Endodermal cell (in vitro differentiated cells): ENCODE results near the gene GALNS. TPM values are rescaled to one million over a fixed set of nuclear protein-coding genes. Genes with fewer than 3 reads are reported as not detected.

Experiments used
- DNase-seq: peaks from one replicate; pipeline ENCODE4 v3.0.0-alpha.2; 2017
- H3K27ac ChIP-seq: 2 replicates; pipeline ENCODE4 v1.5.1; 2013; ENCODE audit warnings: mild to moderate bottlenecking, low read depth, low read length, moderate library complexity
- H3K27me3 ChIP-seq: 2 replicates; pipeline ENCODE4 v1.6.1; 2013; ENCODE audit warnings: mild to moderate bottlenecking, low read length, moderate library complexity; ENCODE audit not compliant: insufficient read depth, control insufficient read depth, poor library complexity, severe bottlenecking
- H3K36me3 ChIP-seq: 2 replicates; pipeline ENCODE4 v1.7.0; 2013; ENCODE audit warnings: mild to moderate bottlenecking, low read length, moderate library complexity; ENCODE audit not compliant: control insufficient read depth, insufficient read depth
- H3K4me1 ChIP-seq: one replicate; pipeline ENCODE4 v1.7.0; 2013; ENCODE audit warnings: low read length; ENCODE audit not compliant: control insufficient read depth, insufficient read depth
- H3K4me3 ChIP-seq: 2 replicates; pipeline ENCODE4 v1.5.1; 2013; ENCODE audit warnings: mild to moderate bottlenecking, low read length, moderate library complexity
- H3K9ac ChIP-seq: 2 replicates; pipeline ENCODE4 v1.6.1; 2013; ENCODE audit warnings: mild to moderate bottlenecking, low read length, moderate library complexity; ENCODE audit not compliant: poor library complexity, severe bottlenecking; ENCODE audit errors: extremely low read depth
- H3K9me3 ChIP-seq: 2 replicates; pipeline ENCODE4 v1.6.1; 2013; ENCODE audit warnings: mild to moderate bottlenecking, low read length, moderate library complexity; ENCODE audit not compliant: control insufficient read depth
- H3K27ac Mint-ChIP-seq: 2 replicates; pipeline ENCODE4 v1.8.0; 2020; ENCODE audit warnings: mixed read lengths
- H3K27me3 Mint-ChIP-seq: 2 replicates; pipeline ENCODE4 v1.8.0; 2021; ENCODE audit warnings: mild to moderate bottlenecking, mixed read lengths; ENCODE audit not compliant: insufficient read depth
- H3K36me3 Mint-ChIP-seq: 2 replicates; pipeline ENCODE4 v1.8.0; 2020; ENCODE audit warnings: low read depth, mixed read lengths
- H3K4me1 Mint-ChIP-seq: 2 replicates; pipeline ENCODE4 v1.8.0; 2020; ENCODE audit warnings: mixed read lengths
- H3K4me3 Mint-ChIP-seq: 2 replicates; pipeline ENCODE4 v1.8.0; 2020; ENCODE audit warnings: mild to moderate bottlenecking, moderate library complexity, mixed read lengths
- H3K9me3 Mint-ChIP-seq: 2 replicates; pipeline ENCODE4 v1.8.0; 2020; ENCODE audit warnings: mild to moderate bottlenecking, mixed read lengths
- CTCF ChIP-seq: fragments of 200-600 bp; sonication (generic); conservative IDR thresholded peaks from 2 replicates; pipeline ENCODE4 v1.5.0; 2021; ENCODE audit warnings: antibody characterized with exemption, mild to moderate bottlenecking
- WGBS, 2 experiments: methylation state at CpG; one replicate each; pipeline versions ENCODE4 v1.1.5 to v1.1.7; 2013; ENCODE audit warnings: missing lambda C conversion rate in 2 of 2, mixed read lengths in 1 of 2; ENCODE audit not compliant: insufficient coverage in 1 of 2, insufficient read length in 1 of 2; 5-methylcytosine and 5-hydroxymethylcytosine counted together
- total RNA-seq, 2 donors: library from RNA; stranded (reverse); fragmentation: NEBNext Ultra II Directional in 1 of 2; extraction: Animal tissue kit (Norgen Biotek cat#: 25700) in 1 of 2; gene quantifications; 2 replicates in 1 of 2; 3 replicates in 1 of 2; pipeline ENCODE4 v1.2.1, GENCODE V29; 2021

Gene GALNS
- total RNA-seq, 2 donors from 2014 or later: 32.2 to 39.6 TPM

- peaks cover 12% of the 10 kb centered on the region for H3K36me3 ChIP-seq
- Mint-ChIP-seq H3K27me3 (peaks cover 3% of the 10 kb centered on the region), H3K9me3 (no peaks in the 10 kb centered on the region), H3K4me3 (peak within 1 kb of the TSS; percentile 74), H3K36me3 (peaks cover 16% of the 10 kb centered on the region), H3K4me1 (no peaks in the 10 kb centered on the region), H3K27ac (peak within 1 kb of the TSS; percentile 82)
- peaks cover 2% of the 10 kb centered on the region for H3K4me1 ChIP-seq
- H3K9me3 ChIP-seq: no peaks in the 10 kb centered on the region
- peak; percentile 91 for DNase-seq
- no peak for TF ChIP-seq CTCF
- WGBS, 2 experiments: 0% methylated on average over 30 to 97 of the region's 98 CpGs
- H3K4me3 ChIP-seq: peak within 1 kb of the TSS; percentile 88
- H3K9ac ChIP-seq: peak within 1 kb of the TSS; percentile 70
- H3K27me3 ChIP-seq: no peaks in the 10 kb centered on the region
- H3K27ac ChIP-seq: peak within 1 kb of the TSS; percentile 44
Measured at GRCh38 chr16:88803264-88803987, 53.3 kb downstream of the GALNS start, which contains the start of gene CDT1. TSS of gene CDT1 (plus strand) at chr16:88803789. CDS start at chr16:88803832, 43 bp downstream.

- Mint-ChIP-seq H3K36me3 (peaks cover 3% of the 10 kb centered on the region), H3K9me3 (no peaks in the 10 kb centered on the region), H3K4me3 (no peak overlapping the region), H3K27me3 (peaks cover 3% of the 10 kb centered on the region), H3K4me1 (no peaks in the 10 kb centered on the region), H3K27ac (no peak overlapping the region)
- Histone ChIP-seq H3K9ac (no peak overlapping the region), H3K27me3 (no peaks in the 10 kb centered on the region), H3K4me1 (peaks cover under 1% of the 10 kb centered on the region), H3K9me3 (no peaks in the 10 kb centered on the region), H3K36me3 (no peaks in the 10 kb centered on the region), H3K4me3 (no peak overlapping the region), H3K27ac (no peak overlapping the region)
- WGBS, 2 experiments: 86 to 92% methylated on average over 4 to 6 of the region's 6 CpGs
- no peak for TF ChIP-seq CTCF
- no peak for DNase-seq
Measured at GRCh38 chr16:88800277-88800592, 56.5 kb downstream of the GALNS start.

GRCh38 chr16:88799569-88800276, 57.0 kb downstream of the GALNS start:
- Mint-ChIP-seq H3K4me1 (no peaks in the 10 kb centered on the region), H3K36me3 (peaks cover 3% of the 10 kb centered on the region), H3K4me3 (no peak overlapping the region), H3K27ac (no peak overlapping the region), H3K27me3 (peaks cover 3% of the 10 kb centered on the region), H3K9me3 (no peaks in the 10 kb centered on the region)
- Histone ChIP-seq H3K4me1 (no peaks in the 10 kb centered on the region), H3K9me3 (no peaks in the 10 kb centered on the region), H3K4me3 (no peak overlapping the region), H3K27ac (no peak overlapping the region), H3K9ac (no peak overlapping the region), H3K27me3 (no peaks in the 10 kb centered on the region), H3K36me3 (no peaks in the 10 kb centered on the region)
- 87 to 91% methylated on average over 14 to 17 of the region's 17 CpGs for WGBS, 2 experiments
- no peak for DNase-seq
- TF ChIP-seq CTCF: no peak
